Keratinocyte (primary cell): Measurements from ENCODE around the gene KRT79.

Experiments
- EZH2 ChIP-seq: IDR thresholded peaks from one replicate; pipeline ENCODE4 v1.6.1; 2012; ENCODE audit warnings: inconsistent platforms, mild to moderate bottlenecking, low read length, moderate library complexity
- TF ChIP-seq, protein P1 (sequence below), 3 experiments: IDR thresholded peaks in 1 of 3; conservative IDR thresholded peaks in 1 of 3; optimal IDR thresholded peaks in 1 of 3; 2 replicates in 2 of 3; 3 replicates in 1 of 3; pipeline versions ENCODE3 to v1.5.1; 2011; ENCODE audit warnings: low read length in 3 of 3, mild to moderate bottlenecking in 3 of 3, moderate library complexity in 2 of 3, control low read depth in 1 of 3, inconsistent platforms in 1 of 3; ENCODE audit not compliant: insufficient read depth in 2 of 3; ENCODE audit errors: extremely low read depth in 1 of 3

- TF ChIP-seq, protein P1, sequence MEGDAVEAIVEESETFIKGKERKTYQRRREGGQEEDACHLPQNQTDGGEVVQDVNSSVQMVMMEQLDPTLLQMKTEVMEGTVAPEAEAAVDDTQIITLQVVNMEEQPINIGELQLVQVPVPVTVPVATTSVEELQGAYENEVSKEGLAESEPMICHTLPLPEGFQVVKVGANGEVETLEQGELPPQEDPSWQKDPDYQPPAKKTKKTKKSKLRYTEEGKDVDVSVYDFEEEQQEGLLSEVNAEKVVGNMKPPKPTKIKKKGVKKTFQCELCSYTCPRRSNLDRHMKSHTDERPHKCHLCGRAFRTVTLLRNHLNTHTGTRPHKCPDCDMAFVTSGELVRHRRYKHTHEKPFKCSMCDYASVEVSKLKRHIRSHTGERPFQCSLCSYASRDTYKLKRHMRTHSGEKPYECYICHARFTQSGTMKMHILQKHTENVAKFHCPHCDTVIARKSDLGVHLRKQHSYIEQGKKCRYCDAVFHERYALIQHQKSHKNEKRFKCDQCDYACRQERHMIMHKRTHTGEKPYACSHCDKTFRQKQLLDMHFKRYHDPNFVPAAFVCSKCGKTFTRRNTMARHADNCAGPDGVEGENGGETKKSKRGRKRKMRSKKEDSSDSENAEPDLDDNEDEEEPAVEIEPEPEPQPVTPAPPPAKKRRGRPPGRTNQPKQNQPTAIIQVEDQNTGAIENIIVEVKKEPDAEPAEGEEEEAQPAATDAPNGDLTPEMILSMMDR (optimal IDR thresholded peaks at IDR 0.05 in 1 of 3, IDR thresholded peaks at IDR 0.05 in 1 of 3, conservative IDR thresholded peaks at IDR 0.05 in 1 of 3; ENCODE audit: extremely low read depth in 1 of 3, insufficient read depth in 2 of 3, low read length in 3 of 3): no peak
- no peak for TF ChIP-seq EZH2
These were observed 6.5 kb downstream of the KRT79 start for GRCh38 chr12:52827499-52828090.
